Colonic mucosa (tissue), 4 donors: ENCODE results near the gene GALNT1. TPM values are rescaled to one million over a fixed set of nuclear protein-coding genes. Genes with fewer than 3 reads are reported as not detected.

Experiments used
- DNase-seq: peaks from one replicate; pipeline ENCODE4 v3.0.0-alpha.2; 2020
- H3K27ac ChIP-seq: fragments of 200-600 bp; one replicate; pipeline ENCODE4 v1.8.0; 2021
- H3K27me3 ChIP-seq: fragments of 200-600 bp; one replicate; pipeline ENCODE4 v1.8.0; 2021
- H3K36me3 ChIP-seq: fragments of 200-600 bp; one replicate; pipeline ENCODE4 v1.8.0; 2021
- H3K4me1 ChIP-seq: fragments of 200-600 bp; one replicate; pipeline ENCODE4 v1.8.0; 2021; ENCODE audit warnings: mild to moderate bottlenecking
- H3K4me3 ChIP-seq: fragments of 200-600 bp; one replicate; pipeline ENCODE4 v1.8.0; 2021
- H3K9ac ChIP-seq, 2 donors: one replicate each; pipeline ENCODE4 v1.7.0; 2013; ENCODE audit warnings: control low read depth in 2 of 2, low read depth in 2 of 2, low read length in 2 of 2
- H3K9me3 ChIP-seq: fragments of 200-600 bp; one replicate; pipeline ENCODE4 v1.8.0; 2021
- intact Hi-C: fragments of 100-400 bp; cut with DNase I; formaldehyde crosslinking; loops from one replicate; pipeline ENCODE4 v1.14.1; 2022
- total RNA-seq, 2 donors: library from RNA; stranded (reverse); fragmentation: NEBNext Ultra II Directional in 1 of 2; extraction: Animal tissue kit (Norgen Biotek cat#: 25700) in 1 of 2; gene quantifications; one replicate each; pipeline ENCODE4 v1.2.1, GENCODE V29; 2021
- TF ChIP-seq, protein P1 (sequence below): fragments of 200-600 bp; IDR thresholded peaks from one replicate; pipeline ENCODE4 v1.8.0; 2022; ENCODE audit warnings: antibody characterized with exemption, mild to moderate bottlenecking
- donor health status: healthy.
- donor health status: DM: no; HTN: no; CAD: no.
- donor health status: DM: no; HTN: no; CAD: no.

GALNT1 gene
- total RNA-seq, 2 donors from 2014 or later, result 108 to 140 TPM

- peaks cover 9% of the 10 kb centered on the region for H3K4me1 ChIP-seq
- H3K27me3 ChIP-seq, result no peaks in the 10 kb centered on the region
- H3K9ac ChIP-seq, result no peak overlapping the region
- no peaks in the 10 kb centered on the region for H3K9me3 ChIP-seq
- no peak for DNase-seq
- intact Hi-C loops, result no loop called here
- H3K36me3 ChIP-seq, result no peaks in the 10 kb centered on the region
- H3K4me3 ChIP-seq, result no peak overlapping the region
- TF ChIP-seq, protein P1, sequence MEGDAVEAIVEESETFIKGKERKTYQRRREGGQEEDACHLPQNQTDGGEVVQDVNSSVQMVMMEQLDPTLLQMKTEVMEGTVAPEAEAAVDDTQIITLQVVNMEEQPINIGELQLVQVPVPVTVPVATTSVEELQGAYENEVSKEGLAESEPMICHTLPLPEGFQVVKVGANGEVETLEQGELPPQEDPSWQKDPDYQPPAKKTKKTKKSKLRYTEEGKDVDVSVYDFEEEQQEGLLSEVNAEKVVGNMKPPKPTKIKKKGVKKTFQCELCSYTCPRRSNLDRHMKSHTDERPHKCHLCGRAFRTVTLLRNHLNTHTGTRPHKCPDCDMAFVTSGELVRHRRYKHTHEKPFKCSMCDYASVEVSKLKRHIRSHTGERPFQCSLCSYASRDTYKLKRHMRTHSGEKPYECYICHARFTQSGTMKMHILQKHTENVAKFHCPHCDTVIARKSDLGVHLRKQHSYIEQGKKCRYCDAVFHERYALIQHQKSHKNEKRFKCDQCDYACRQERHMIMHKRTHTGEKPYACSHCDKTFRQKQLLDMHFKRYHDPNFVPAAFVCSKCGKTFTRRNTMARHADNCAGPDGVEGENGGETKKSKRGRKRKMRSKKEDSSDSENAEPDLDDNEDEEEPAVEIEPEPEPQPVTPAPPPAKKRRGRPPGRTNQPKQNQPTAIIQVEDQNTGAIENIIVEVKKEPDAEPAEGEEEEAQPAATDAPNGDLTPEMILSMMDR, result no peak
- H3K27ac ChIP-seq, result no peak overlapping the region
These were observed 29.2 kb downstream of the GALNT1 start for GRCh38 chr18:35610724-35611123.

DNA sequence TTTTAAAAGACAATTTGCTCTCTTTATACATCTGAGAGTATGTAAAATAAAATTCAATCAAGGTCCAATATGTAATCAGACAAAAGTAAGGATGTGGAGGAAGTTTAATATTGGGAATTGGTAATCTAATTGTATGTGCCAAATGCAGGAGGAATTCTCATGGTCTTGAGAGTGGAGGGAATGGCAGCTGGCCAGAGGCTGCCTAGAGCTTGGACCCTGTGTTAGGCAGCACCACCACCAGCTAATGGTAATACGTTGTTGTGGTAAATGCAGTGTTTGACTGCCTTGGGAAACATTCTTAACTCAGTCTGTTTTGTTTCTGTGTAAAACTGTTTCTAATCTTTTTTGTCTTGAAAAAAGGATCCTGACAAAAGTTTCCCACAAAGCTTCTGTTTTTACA is 30.0 kb downstream of the GALNT1 start:
- no peaks in the 10 kb centered on the region for H3K27me3 ChIP-seq
- no peak overlapping the region for H3K4me3 ChIP-seq
- peaks cover 11% of the 10 kb centered on the region for H3K4me1 ChIP-seq
- no peak overlapping the region for H3K9ac ChIP-seq
- TF ChIP-seq, protein P1, result no peak
- no peaks in the 10 kb centered on the region for H3K36me3 ChIP-seq
- intact Hi-C loops, result no loop called here
- DNase-seq, result no peak
- H3K9me3 ChIP-seq, result no peaks in the 10 kb centered on the region
- no peak overlapping the region for H3K27ac ChIP-seq

GRCh38 chr18:35616074-35616473 is 34.5 kb downstream of the GALNT1 start:
- Histone ChIP-seq H3K27me3 (no peaks in the 10 kb centered on the region), H3K4me1 (peaks cover 4% of the 10 kb centered on the region), H3K9me3 (no peaks in the 10 kb centered on the region), H3K27ac (peak overlapping the region; percentile 34), H3K4me3 (no peak overlapping the region), H3K9ac (no peak overlapping the region), H3K36me3 (no peaks in the 10 kb centered on the region)
- no peak for DNase-seq
- TF ChIP-seq, protein P1, result no peak
- intact Hi-C loops, result no loop called here

DNA sequence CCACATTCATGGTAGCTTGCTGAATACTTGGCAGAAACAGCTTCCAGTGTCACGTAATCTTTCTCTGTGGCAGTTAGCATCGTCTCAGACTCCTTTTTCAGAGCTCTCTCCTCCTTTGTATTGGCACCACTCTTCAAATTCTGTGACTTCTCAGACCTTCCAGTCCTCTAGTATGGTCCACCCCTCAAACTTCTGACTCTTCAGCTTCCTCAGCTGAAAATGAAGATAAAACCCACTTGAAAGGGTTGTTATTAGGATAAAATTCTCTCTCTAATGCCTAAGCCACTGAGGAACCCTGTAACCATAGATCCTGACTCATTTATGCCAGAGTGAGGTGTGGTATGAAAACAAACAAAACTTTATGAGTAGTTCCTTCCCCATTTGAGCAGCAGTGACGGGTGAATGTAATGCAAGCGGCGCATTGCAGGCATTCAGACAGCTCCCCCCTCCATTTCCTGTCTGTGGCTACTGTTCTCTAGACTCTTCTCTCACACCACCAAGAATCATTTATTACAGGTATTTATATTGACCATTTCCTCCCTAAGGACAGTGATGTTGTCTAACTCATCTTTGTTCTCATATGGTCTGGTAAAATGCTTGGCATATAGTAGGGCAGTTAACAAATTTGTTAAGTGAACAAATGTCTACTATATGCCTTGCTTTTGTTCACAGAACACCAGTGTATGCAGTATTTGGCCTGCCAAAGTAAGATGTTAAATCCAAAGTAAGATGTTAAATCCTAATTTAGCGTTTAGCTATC is 35.3 kb downstream of the GALNT1 start:
- peaks cover 4% of the 10 kb centered on the region for H3K4me1 ChIP-seq
- peak overlapping the region; percentile 34 for H3K27ac ChIP-seq

GRCh38 chr18:35617865-35618264 is 36.3 kb downstream of the GALNT1 start:
- H3K27ac ChIP-seq, result no peak overlapping the region
- H3K9me3 ChIP-seq, result no peaks in the 10 kb centered on the region
- DNase-seq, result no peak
- no peak overlapping the region for H3K4me3 ChIP-seq
- TF ChIP-seq, protein P1, result no peak
- no peak overlapping the region for H3K9ac ChIP-seq
- no peaks in the 10 kb centered on the region for H3K36me3 ChIP-seq
- H3K27me3 ChIP-seq, result no peaks in the 10 kb centered on the region
- intact Hi-C loops, result no loop called here
- H3K4me1 ChIP-seq, result peaks cover 4% of the 10 kb centered on the region

More for the DNA sequence above, 35.3 kb downstream of the GALNT1 start:
- peak; percentile 63 for DNase-seq
- intact Hi-C loops, result no loop called here
- Histone ChIP-seq H3K27me3 (no peaks in the 10 kb centered on the region), H3K9ac (peak overlapping the region in 1 of 2 donors; percentile 67), H3K9me3 (no peaks in the 10 kb centered on the region), H3K36me3 (no peaks in the 10 kb centered on the region), H3K4me3 (no peak overlapping the region)
- TF ChIP-seq, protein P1, result no peak
